PC-9 (cell line): ENCODE measurements around the gene LGR6.

ENCODE experiments used
- CTCF ChIP-seq: fragments of 200-600 bp; sonication (generic); conservative IDR thresholded peaks from 2 replicates; pipeline ENCODE4 v1.6.1; 2017; ENCODE audit warnings: mixed run types, antibody characterized with exemption, mild to moderate bottlenecking, moderate library complexity
- EZH2 ChIP-seq: fragments of 200-600 bp; sonication (generic); IDR thresholded peaks from 2 replicates; pipeline ENCODE4 v1.8.0; 2017; ENCODE audit warnings: antibody characterized with exemption, low read depth

- TF ChIP-seq CTCF (no peak), EZH2 (no peak)
Observed at GRCh38 chr1:202348005-202348508, 154.5 kb downstream of the LGR6 start.
